DOHH2 (cell line): ENCODE measurements around the gene CNTNAP1.

ENCODE experiments used
- EZH2phosphoT487 ChIP-seq: fragments of 200-600 bp; sonication (generic); IDR thresholded peaks from 2 replicates; pipeline ENCODE4 v1.6.1; 2017; ENCODE audit warnings: borderline replicate concordance, mild to moderate bottlenecking, antibody characterized with exemption, low read length, moderate library complexity, mixed read lengths
- TF ChIP-seq, protein P1 (sequence below): fragments of 200-600 bp; sonication (generic); IDR thresholded peaks from one replicate; pipeline ENCODE4 v1.5.1; 2014; ENCODE audit warnings: antibody characterized with exemption, mild to moderate bottlenecking, low read depth, low read length; ENCODE audit not compliant: poor library complexity, severe bottlenecking

DNA sequence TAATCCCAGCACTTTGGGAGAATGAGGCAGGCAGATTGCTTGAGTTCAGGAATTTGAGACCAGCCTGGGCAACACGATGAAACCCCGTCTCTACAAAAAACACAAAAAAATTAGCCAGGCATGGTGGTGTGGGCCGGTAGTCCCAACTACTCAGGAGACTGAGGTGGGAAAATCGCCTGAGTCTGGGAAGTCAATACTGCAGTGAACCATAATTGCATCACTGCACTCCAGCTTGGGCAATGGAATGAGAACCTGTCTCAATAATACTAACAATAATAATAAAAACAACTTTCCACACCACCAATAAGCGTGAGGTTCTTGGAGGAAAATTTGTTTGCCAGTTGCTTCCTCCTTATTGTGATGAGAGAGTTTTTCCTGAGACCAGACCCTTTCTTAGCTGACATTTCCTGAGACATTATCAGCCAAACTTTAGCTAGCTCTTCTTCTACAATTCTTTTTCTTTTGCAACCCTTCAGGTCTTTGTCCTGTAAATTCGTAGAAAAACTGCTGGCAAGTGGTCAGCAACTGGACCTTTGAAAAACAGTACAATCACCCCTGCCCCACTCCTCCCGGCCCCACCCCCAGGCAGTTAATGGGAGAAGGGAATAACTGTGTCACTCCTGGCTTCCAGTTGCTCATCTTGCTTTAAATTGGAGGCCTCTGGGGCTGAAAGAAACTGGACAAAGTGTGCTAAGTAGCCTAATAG is 66.0 kb downstream of the CNTNAP1 start:
- TF ChIP-seq, protein P1, sequence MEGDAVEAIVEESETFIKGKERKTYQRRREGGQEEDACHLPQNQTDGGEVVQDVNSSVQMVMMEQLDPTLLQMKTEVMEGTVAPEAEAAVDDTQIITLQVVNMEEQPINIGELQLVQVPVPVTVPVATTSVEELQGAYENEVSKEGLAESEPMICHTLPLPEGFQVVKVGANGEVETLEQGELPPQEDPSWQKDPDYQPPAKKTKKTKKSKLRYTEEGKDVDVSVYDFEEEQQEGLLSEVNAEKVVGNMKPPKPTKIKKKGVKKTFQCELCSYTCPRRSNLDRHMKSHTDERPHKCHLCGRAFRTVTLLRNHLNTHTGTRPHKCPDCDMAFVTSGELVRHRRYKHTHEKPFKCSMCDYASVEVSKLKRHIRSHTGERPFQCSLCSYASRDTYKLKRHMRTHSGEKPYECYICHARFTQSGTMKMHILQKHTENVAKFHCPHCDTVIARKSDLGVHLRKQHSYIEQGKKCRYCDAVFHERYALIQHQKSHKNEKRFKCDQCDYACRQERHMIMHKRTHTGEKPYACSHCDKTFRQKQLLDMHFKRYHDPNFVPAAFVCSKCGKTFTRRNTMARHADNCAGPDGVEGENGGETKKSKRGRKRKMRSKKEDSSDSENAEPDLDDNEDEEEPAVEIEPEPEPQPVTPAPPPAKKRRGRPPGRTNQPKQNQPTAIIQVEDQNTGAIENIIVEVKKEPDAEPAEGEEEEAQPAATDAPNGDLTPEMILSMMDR: no peak
- no peak for TF ChIP-seq EZH2phosphoT487
